Measurements from ENCODE around the gene NEDD8.

- TF ChIP-seq CTCF (IDR thresholded peaks at IDR 0.05) (no peak), POLR2A (IDR thresholded peaks at IDR 0.05) (peak in 1 of 2 donors; percentile 18)
Measured at GRCh38 chr14:24232645-24233537, 724 bp upstream of the NEDD8 start, which contains the start of gene GMPR2.
